RCC 7860 (cell line): ENCODE data around the gene HDAC4.

Experiments
- DNase-seq: peaks from one replicate; pipeline ENCODE4 v3.0.0-alpha.2; 2015; ENCODE audit warnings: low spot score
- FAIRE-seq: peaks from 2 replicates; lab custom pipeline; 2012; peaks lifted over from hg19 to GRCh38; lab: Jason Lieb, UNC

HDAC4 gene

GRCh38 chr2:239226677-239227581 lies 173.9 kb downstream of the HDAC4 start:
- FAIRE-seq (no peak), DNase-seq (no peak)

GRCh38 chr2:239225871-239226561 lies 174.8 kb downstream of the HDAC4 start:
- DNase-seq (no peak), FAIRE-seq (no peak)

GRCh38 chr2:239225371-239225851 lies 175.4 kb downstream of the HDAC4 start:
- no peak for FAIRE-seq
- no peak for DNase-seq

GRCh38 chr2:239224955-239225354 lies 175.9 kb downstream of the HDAC4 start:
- FAIRE-seq = no peak
- no peak for DNase-seq

GRCh38 chr2:239224199-239224570 lies 176.6 kb downstream of the HDAC4 start:
- no peak for DNase-seq
- FAIRE-seq = no peak

- no peak for FAIRE-seq
- no peak for DNase-seq
These were observed 177.3 kb downstream of the HDAC4 start for GRCh38 chr2:239223310-239224198.

- DNase-seq (no peak), FAIRE-seq (no peak)
These were observed 178.0 kb downstream of the HDAC4 start for GRCh38 chr2:239222706-239223309.

GRCh38 chr2:239222312-239222660 lies 178.5 kb downstream of the HDAC4 start:
- no peak for FAIRE-seq
- DNase-seq = no peak

GRCh38 chr2:239220981-239221396 lies 179.8 kb downstream of the HDAC4 start:
- FAIRE-seq = no peak
- no peak for DNase-seq

GRCh38 chr2:239220341-239220740 lies 180.5 kb downstream of the HDAC4 start:
- DNase-seq = no peak
- no peak for FAIRE-seq

GRCh38 chr2:239216614-239217273 lies 184.1 kb downstream of the HDAC4 start:
- FAIRE-seq (no peak), DNase-seq (no peak)

GRCh38 chr2:239215988-239216613 lies 184.7 kb downstream of the HDAC4 start:
- DNase-seq (no peak), FAIRE-seq (no peak)

GRCh38 chr2:239215136-239215925 lies 185.5 kb downstream of the HDAC4 start:
- DNase-seq (no peak), FAIRE-seq (no peak)

GRCh38 chr2:239214725-239215124 lies 186.1 kb downstream of the HDAC4 start:
- no peak for DNase-seq
- FAIRE-seq = no peak

- no peak for DNase-seq
- no peak for FAIRE-seq
These were observed 187.1 kb downstream of the HDAC4 start for GRCh38 chr2:239213643-239214101.

GRCh38 chr2:239212929-239213642 lies 187.7 kb downstream of the HDAC4 start:
- FAIRE-seq (no peak), DNase-seq (no peak)

GRCh38 chr2:239212121-239212928 lies 188.5 kb downstream of the HDAC4 start:
- DNase-seq (no peak), FAIRE-seq (no peak)
